IMR-90 (cell line): ENCODE results near the gene ARMC6. TPM values are rescaled to one million over a fixed set of nuclear protein-coding genes. Genes with fewer than 3 reads are reported as not detected.

Source experiments
- ATAC-seq: fragments of 200-7000 bp; cut with Tn5 transposase; 2 replicates; pipeline ENCODE4 v1.9.1; 2020; ENCODE audit warnings: low read depth, mild to moderate bottlenecking, moderate library complexity
- BruUV-seq: library from RNA; stranded (reverse); fragments of 400-500 nt; replicated peaks from 2 replicates; lab custom pipeline; 2021; lab: Mats Ljungman, UMichigan
- CTCF ChIA-PET: fragments of 300-600 bp; formaldehyde crosslinking; extraction: SDS; loops from one replicate; lab custom pipeline; 2021; ENCODE audit warnings: antibody characterized with exemption; lab: Yijun Ruan, JAX
- POLR2A ChIA-PET: fragments of 300-600 bp; sonication (Branson Sonifier 250); formaldehyde crosslinking; loops from one replicate; lab custom pipeline; 2022; ENCODE audit warnings: antibody characterized with exemption; ENCODE audit not compliant: unreplicated experiment; lab: Charles Lee
- DNase-seq: peaks from one replicate; pipeline ENCODE4 v3.0.0; 2013
- H2AFZ ChIP-seq: replicated peaks from 2 replicates; pipeline ENCODE3; 2013; ENCODE audit warnings: low read length, mild to moderate bottlenecking; ENCODE audit not compliant: poor library complexity
- H2AK5ac ChIP-seq: 2 replicates; pipeline ENCODE4 v1.6.1; 2013; ENCODE audit warnings: low read depth, low read length, inconsistent platforms
- H2AK9ac ChIP-seq: replicated peaks from 2 replicates; pipeline ENCODE3; 2013; ENCODE audit warnings: mild to moderate bottlenecking, low read depth, low read length, moderate library complexity; ENCODE audit not compliant: poor library complexity
- H2BK120ac ChIP-seq: 2 replicates; pipeline ENCODE4 v1.6.1; 2013; ENCODE audit warnings: low read depth, low read length, inconsistent platforms
- H2BK15ac ChIP-seq: 3 replicates; pipeline ENCODE4 v1.6.1; 2013; ENCODE audit warnings: low read depth, low read length, inconsistent platforms
- H2BK20ac ChIP-seq: 2 replicates; pipeline ENCODE4 v1.6.1; 2013; ENCODE audit warnings: low read depth, mild to moderate bottlenecking, inconsistent platforms, low read length, moderate library complexity
- H2BK5ac ChIP-seq: 2 replicates; pipeline ENCODE4 v1.6.1; 2013; ENCODE audit warnings: mild to moderate bottlenecking, low read depth, low read length, inconsistent platforms; ENCODE audit not compliant: poor library complexity, severe bottlenecking
- H3K14ac ChIP-seq: replicated peaks from 2 replicates; pipeline ENCODE4 v1.6.1; 2013; ENCODE audit warnings: low read depth, low read length, inconsistent platforms
- H3K18ac ChIP-seq: 2 replicates; pipeline ENCODE4 v1.6.1; 2013; ENCODE audit warnings: low read depth, low read length, control low read depth
- H3K23ac ChIP-seq: 2 replicates; pipeline ENCODE4 v1.6.1; 2013; ENCODE audit warnings: low read depth, low read length, inconsistent platforms
- H3K27ac ChIP-seq: 2 replicates; pipeline ENCODE4 v1.5.1; 2013; ENCODE audit warnings: mild to moderate bottlenecking, control low read depth, low read length; ENCODE audit not compliant: insufficient read depth
- H3K27me3 ChIP-seq: 2 replicates; pipeline ENCODE4 v1.6.1; 2013; ENCODE audit warnings: low read length; ENCODE audit not compliant: control insufficient read depth, insufficient read depth
- H3K36me3 ChIP-seq: 2 replicates; pipeline ENCODE4 v1.6.1; 2013; ENCODE audit warnings: low read length, mixed read lengths; ENCODE audit not compliant: control insufficient read depth, insufficient read depth
- H3K4ac ChIP-seq: 2 replicates; pipeline ENCODE4 v1.6.1; 2013; ENCODE audit warnings: low read depth, low read length, inconsistent platforms
- H3K4me1 ChIP-seq: 2 replicates; pipeline ENCODE4 v1.6.1; 2013; ENCODE audit warnings: low read length, mixed read lengths; ENCODE audit not compliant: control insufficient read depth, insufficient read depth
- H3K4me2 ChIP-seq: 2 replicates; pipeline ENCODE4 v1.6.1; 2013; ENCODE audit warnings: low read depth, mild to moderate bottlenecking, control low read depth, low read length, moderate library complexity
- H3K4me3 ChIP-seq: 2 replicates; pipeline ENCODE4 v1.5.1; 2013; ENCODE audit warnings: low read depth, mild to moderate bottlenecking, control low read depth, low read length, moderate library complexity; ENCODE audit not compliant: insufficient read depth
- H3K56ac ChIP-seq: 2 replicates; pipeline ENCODE4 v1.6.1; 2013; ENCODE audit warnings: low read length, inconsistent platforms; ENCODE audit not compliant: insufficient read depth; ENCODE audit errors: extremely low read depth
- H3K79me1 ChIP-seq, 2 experiments: 2 replicates each; pipeline ENCODE4 v1.6.1; 2013; ENCODE audit warnings: low read length in 2 of 2, inconsistent platforms in 1 of 2, low read depth in 1 of 2
- H3K9ac ChIP-seq: 2 replicates; pipeline ENCODE4 v1.6.1; 2013; ENCODE audit warnings: low read depth, low read length, control low read depth
- H3K9me1 ChIP-seq: 2 replicates; pipeline ENCODE4 v1.6.1; 2013; ENCODE audit warnings: low read length, inconsistent platforms; ENCODE audit not compliant: insufficient read depth
- H3K9me3 ChIP-seq: 2 replicates; pipeline ENCODE4 v1.6.1; 2013; ENCODE audit warnings: low read length; ENCODE audit not compliant: control insufficient read depth, insufficient read depth
- H4K20me1 ChIP-seq: 2 replicates; pipeline ENCODE4 v1.6.1; 2013; ENCODE audit warnings: low read length, inconsistent platforms; ENCODE audit not compliant: insufficient read depth
- H4K5ac ChIP-seq: 2 replicates; pipeline ENCODE4 v1.6.1; 2013; ENCODE audit warnings: mild to moderate bottlenecking, low read depth, low read length, control low read depth
- H4K8ac ChIP-seq, 2 experiments: 2 replicates each; pipeline ENCODE4 v1.6.1; 2013; ENCODE audit warnings: low read depth in 2 of 2, low read length in 2 of 2, control low read depth in 1 of 2, inconsistent platforms in 1 of 2
- H4K91ac ChIP-seq: 2 replicates; pipeline ENCODE4 v1.6.1; 2013; ENCODE audit warnings: low read depth, low read length, inconsistent platforms; ENCODE audit not compliant: insufficient read depth
- BHLHE40 ChIP-seq: fragments of 150-350 bp; IDR thresholded peaks from 2 replicates; pipeline ENCODE4 v1.6.1; 2016; ENCODE audit warnings: mild to moderate bottlenecking, low read depth, low read length
- CEBPB ChIP-seq: IDR thresholded peaks from 2 replicates; pipeline ENCODE4 v1.6.1; 2012; ENCODE audit warnings: low read depth, low read length, improper control_type of control experiment
- CHD1 ChIP-seq: IDR thresholded peaks from 2 replicates; pipeline ENCODE4 v1.6.1; 2012; ENCODE audit warnings: low read depth, low read length, improper control_type of control experiment
- CTCF ChIP-seq: conservative IDR thresholded peaks from 2 replicates; pipeline ENCODE4 v1.5.1; 2012; ENCODE audit warnings: mild to moderate bottlenecking, low read depth, low read length, improper control_type of control experiment
- ELK1 ChIP-seq: fragments of 150-350 bp; IDR thresholded peaks from 2 replicates; pipeline ENCODE4 v1.6.1; 2016; ENCODE audit warnings: low read depth, mild to moderate bottlenecking, low read length, moderate library complexity, borderline replicate concordance
- FOS ChIP-seq: fragments of 150-350 bp; IDR thresholded peaks from 2 replicates; pipeline ENCODE4 v1.6.1; 2016; ENCODE audit warnings: low read depth, low read length
- MAFK ChIP-seq: IDR thresholded peaks from 2 replicates; pipeline ENCODE4 v1.6.1; 2012; ENCODE audit warnings: low read depth, low read length, improper control_type of control experiment
- MAZ ChIP-seq: IDR thresholded peaks from 2 replicates; pipeline ENCODE4 v1.6.1; 2012; ENCODE audit warnings: low read depth, mild to moderate bottlenecking, low read length, improper control_type of control experiment, moderate library complexity, borderline replicate concordance
- MXI1 ChIP-seq: IDR thresholded peaks from 2 replicates; pipeline ENCODE4 v1.6.1; 2012; ENCODE audit warnings: low read depth, mild to moderate bottlenecking, low read length, moderate library complexity, borderline replicate concordance
- NFE2L2 ChIP-seq: fragments of 150-350 bp; IDR thresholded peaks from 2 replicates; pipeline ENCODE4 v1.6.1; 2016; ENCODE audit warnings: low read depth, mild to moderate bottlenecking, low read length
- RAD21 ChIP-seq: IDR thresholded peaks from 2 replicates; pipeline ENCODE4 v1.6.1; 2012; ENCODE audit warnings: low read length, improper control_type of control experiment
- RCOR1 ChIP-seq: IDR thresholded peaks from 2 replicates; pipeline ENCODE4 v1.6.1; 2012; ENCODE audit warnings: mild to moderate bottlenecking, low read length, improper control_type of control experiment; ENCODE audit not compliant: insufficient replicate concordance
- RFX5 ChIP-seq: IDR thresholded peaks from 2 replicates; pipeline ENCODE4 v1.8.0; 2012; ENCODE audit warnings: low read depth, mild to moderate bottlenecking, low read length, moderate library complexity
- SMC3 ChIP-seq: fragments of 150-350 bp; IDR thresholded peaks from 2 replicates; pipeline ENCODE4 v1.6.1; 2016; ENCODE audit warnings: low read depth, mild to moderate bottlenecking, antibody characterized with exemption, low read length, moderate library complexity
- USF2 ChIP-seq: fragments of 150-350 bp; IDR thresholded peaks from 2 replicates; pipeline ENCODE4 v1.6.1; 2017; ENCODE audit warnings: mild to moderate bottlenecking, antibody characterized with exemption, low read length, low read depth
- WGBS, 2 experiments: methylation state at CpG; one replicate each; pipeline versions ENCODE4 v1.1.5 to v1.1.7; 2013; ENCODE audit warnings: missing lambda C conversion rate in 2 of 2; ENCODE audit not compliant: insufficient read length in 1 of 2; ENCODE audit errors: extremely low coverage in 2 of 2; 5-methylcytosine and 5-hydroxymethylcytosine counted together
- dilution Hi-C: fragments of 300-500 bp; cut with HindIII; formaldehyde crosslinking; loops from one replicate; pipeline ENCODE4 v1.14.3; 2018; ENCODE audit warnings: low sequenced_read_pairs; ENCODE audit not compliant: unreplicated experiment
- in situ Hi-C: fragments of 300-500 bp; cut with MboI; formaldehyde crosslinking; loops from 3 replicates; pipeline ENCODE4 v1.14.3; 2019; ENCODE audit warnings: low sequenced_read_pairs, inconsistent platforms, mixed read lengths
- intact Hi-C: fragments of 100-400 bp; cut with micrococcal nuclease; formaldehyde crosslinking; loops from 2 replicates; pipeline ENCODE4 v1.10.0; 2022
- polyA plus RNA-seq, 3 experiments: library from polyadenylated mRNA; depleted of rRNA; stranded (reverse); fragments of >200 nt; gene quantifications; 2 replicates each; pipeline ENCODE4 v1.2.3, GENCODE V29; 2012; ENCODE audit warnings: low replicate concordance in 1 of 3
- total RNA-seq: library from RNA; depleted of rRNA; stranded (reverse); fragments of >200 nt; gene quantifications from 2 replicates; pipeline ENCODE4 v1.2.3, GENCODE V29; 2012

ARMC6 gene
- total and polyA plus RNA-seq, 2 of the 4 experiments (the other 2 are of a cell fraction) = 41.5 to 52.7 TPM

- ATAC-seq (no peak), DNase-seq (no peak)
- Histone ChIP-seq H3K23ac (no peak overlapping the region), H3K4me2 (no peak overlapping the region), H3K27ac (no peak overlapping the region), H3K4ac (no peak overlapping the region), H3K18ac (no peak overlapping the region), H3K9me3 (no peaks in the 10 kb centered on the region), H3K56ac (no peak overlapping the region), H2BK120ac (no peak overlapping the region), H2AFZ (no peak overlapping the region), H2BK15ac (no peak overlapping the region), H2BK20ac (no peak overlapping the region), H2AK5ac (no peak overlapping the region), H3K27me3 (peaks cover 14% of the 10 kb centered on the region), H4K8ac (no peak overlapping the region), H3K14ac (no peak overlapping the region), H3K79me1 (no peaks in the 10 kb centered on the region), H2BK5ac (no peak overlapping the region), H3K36me3 (no peaks in the 10 kb centered on the region), H3K9ac (no peak overlapping the region), H3K9me1 (no peaks in the 10 kb centered on the region), H2AK9ac (no peak overlapping the region), H4K91ac (no peak overlapping the region), H3K4me3 (no peak overlapping the region), H4K20me1 (peaks cover 3% of the 10 kb centered on the region; the same call in 1 of the 2 replicates), H3K4me1 (no peaks in the 10 kb centered on the region), H4K5ac (no peak overlapping the region)
- dilution Hi-C loops = no loop called here
- no CpG with 5 or more reads among the region's 7 CpGs for WGBS, 2 experiments
- no TSS peak for BruUV-seq
- ChIA-PET CTCF (interaction anchor here (0.6 kb wide), 1 partner anchor 136 kb away, joined by 4 read pairs; no protein-coding TSS in a partner anchor), POLR2A (no interaction called here)
- TF ChIP-seq NFE2L2 = no peak
- TF ChIP-seq SMC3 = no peak
- TF ChIP-seq CEBPB = no peak
- TF ChIP-seq RFX5 = no peak
- no peak for TF ChIP-seq MAZ
- no peak for TF ChIP-seq RAD21
- no peak for TF ChIP-seq CTCF
- TF ChIP-seq FOS = no peak
- TF ChIP-seq USF2 = no peak
- no peak for TF ChIP-seq MXI1
- no peak for TF ChIP-seq BHLHE40
- no peak for TF ChIP-seq RCOR1
- TF ChIP-seq CHD1 = no peak
- TF ChIP-seq ELK1 = no peak
- no peak for TF ChIP-seq MAFK
- in situ Hi-C loops = loop anchor here (5.0 kb wide), 1 partner anchor 48 kb away; no protein-coding TSS in a partner anchor
- intact Hi-C loops = no loop called here
These were observed 48.1 kb upstream of the ARMC6 start for GRCh38 chr19:18985257-18985656.
